H1 (cell line): Measurements from ENCODE around the gene PPP1R3E. TPM values are rescaled to one million over a fixed set of nuclear protein-coding genes. Genes with fewer than 3 reads are reported as not detected.

ENCODE experiments used
- YY1 ChIP-seq: IDR thresholded peaks from 2 replicates; pipeline ENCODE4 v1.6.1; 2011; ENCODE audit warnings: low read depth, mild to moderate bottlenecking, low read length
- polyA plus RNA-seq, 7 experiments: library from polyadenylated mRNA; depleted of rRNA in 3 of 7; stranded (reverse) in 5 of 7; unstranded in 2 of 7; fragments of >200 nt in 5 of 7; fragments of 200-250 nt in 2 of 7; gene quantifications; 1 replicate in 5 of 7; 2 replicates in 1 of 7; 4 replicates in 1 of 7; pipeline versions ENCODE4 v1.2.1 to v1.2.3, GENCODE V29; 2011 to 2013; ENCODE audit warnings: missing spikeins in 2 of 7, mixed read lengths in 2 of 7
- total RNA-seq: library from RNA; stranded (reverse); fragmentation: NEBNext Ultra II Directional; extraction: Animal tissue kit (Norgen Biotek cat#: 25700); gene quantifications from 2 replicates; pipeline ENCODE4 v1.2.1, GENCODE V29; 2021

PPP1R3E gene
- total and polyA plus RNA-seq, 2 of the 8 experiments (the other 6 are each of a cell fraction or from before 2014, with no cell fraction given): 4.4 to 4.7 TPM

DNA sequence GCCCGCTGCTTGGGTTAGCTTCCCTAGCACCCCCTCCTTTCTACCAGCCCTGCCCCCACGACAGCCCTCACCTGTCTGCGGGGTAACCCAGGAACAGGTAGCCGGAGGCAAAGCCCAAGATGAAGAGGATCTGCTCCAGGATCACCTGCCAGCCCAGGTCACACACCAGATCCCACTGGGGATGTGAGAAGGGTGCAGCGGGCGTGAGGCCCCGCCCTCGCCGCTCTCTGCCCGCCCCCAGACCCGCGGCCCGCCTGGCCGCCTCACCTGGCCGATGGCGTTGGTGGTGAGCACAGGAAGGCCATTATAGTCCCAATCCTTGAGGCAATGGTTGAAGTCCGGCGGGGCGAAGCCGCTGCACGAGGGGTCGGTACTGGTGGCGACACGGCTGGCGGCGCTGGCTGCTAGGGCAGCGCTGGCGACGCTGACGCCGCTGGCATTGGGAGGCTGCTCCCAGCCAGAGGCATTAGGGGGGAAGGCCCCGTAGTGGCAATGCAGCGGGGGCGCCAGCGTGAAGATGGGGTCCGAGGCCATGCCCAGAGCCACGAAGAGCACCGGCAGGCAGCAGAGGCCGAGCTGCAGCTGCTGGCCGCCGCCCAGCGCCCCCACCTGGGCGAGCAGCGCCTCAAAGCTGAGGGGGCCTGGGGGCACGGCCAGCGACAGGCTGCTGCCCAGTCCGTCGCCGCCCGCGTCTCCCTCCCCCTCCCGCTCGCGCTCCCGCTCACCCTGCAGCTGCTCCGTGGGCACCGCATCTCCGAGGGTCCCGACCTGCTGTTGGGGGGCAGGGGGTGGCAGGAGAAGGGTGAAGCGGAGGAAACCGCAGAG is 49.2 kb upstream of the PPP1R3E start (continued):
- no peak for TF ChIP-seq YY1
